Fibroblast of gingiva (primary cell): ENCODE results near the gene NPIPB2.

Experiments
- DNase-seq: peaks from one replicate; pipeline ENCODE4 v3.0.0-alpha.2; 2011; ENCODE audit warnings: low read depth

The NPIPB2 gene

DNA sequence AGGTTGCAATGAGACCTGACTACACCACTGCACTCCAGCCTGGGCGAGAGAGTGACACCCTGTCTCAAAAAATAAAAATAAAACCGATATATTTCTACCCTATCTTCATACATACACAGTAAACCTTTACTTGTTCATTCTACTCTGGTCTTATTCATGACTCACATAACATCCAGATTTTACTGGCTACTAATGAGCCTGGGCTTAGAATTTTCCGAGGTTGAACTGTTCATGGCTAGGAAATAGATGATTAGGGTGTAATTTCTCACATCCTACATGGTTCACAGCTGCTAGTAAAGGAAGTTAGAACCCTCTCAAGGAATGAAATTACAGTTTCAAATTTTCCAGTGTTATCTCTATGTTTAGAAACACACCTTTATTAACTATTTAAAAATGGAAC is 40.8 kb downstream of the NPIPB2 start:
- DNase-seq = no peak

GRCh38 chr16:11896486-11897176 is 45.2 kb downstream of the NPIPB2 start:
- peak; percentile 72 for DNase-seq

DNA sequence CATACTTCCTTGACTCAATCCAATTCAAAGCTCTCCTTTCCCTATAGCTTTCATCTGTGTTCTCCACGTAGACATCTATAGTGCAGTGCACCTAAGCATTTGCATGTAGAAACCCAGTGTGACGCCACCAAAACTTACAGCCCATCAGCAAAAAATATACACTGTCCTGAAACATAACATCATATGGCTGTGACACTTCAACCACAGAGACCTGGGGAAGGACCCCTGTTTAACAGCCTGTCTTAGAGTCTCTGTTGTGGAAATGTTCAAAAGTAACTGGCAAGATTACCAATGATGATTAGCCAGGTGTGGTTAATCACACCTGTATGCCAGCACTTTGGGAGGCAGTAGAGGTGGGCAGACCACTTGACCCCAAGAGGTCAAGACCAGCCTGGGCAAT is 48.3 kb downstream of the NPIPB2 start:
- no peak for DNase-seq

- no peak for DNase-seq
Measured at GRCh38 chr16:11892761-11893160, 49.1 kb downstream of the NPIPB2 start.

GRCh38 chr16:11890231-11890965 is 51.4 kb downstream of the NPIPB2 start:
- no peak for DNase-seq

DNA sequence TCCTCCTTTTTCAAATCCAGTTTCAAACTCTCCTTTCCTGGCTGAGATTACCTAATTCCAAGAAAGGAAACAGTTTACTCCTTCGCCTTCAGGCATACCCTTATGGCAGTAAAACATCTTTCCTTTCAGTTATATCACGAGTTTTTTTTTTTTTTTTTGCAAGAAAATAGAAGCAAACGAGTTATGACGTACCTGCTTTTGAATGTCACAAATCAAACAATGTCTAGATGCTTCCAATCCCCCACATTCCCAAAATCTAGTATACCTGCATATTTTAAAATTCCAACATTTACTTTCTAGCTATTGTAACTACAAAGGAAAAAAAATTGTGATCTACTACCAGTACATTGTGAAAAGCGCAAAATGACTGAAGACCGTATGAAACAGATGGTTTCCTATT is 55.0 kb downstream of the NPIPB2 start:
- DNase-seq = no peak

DNA sequence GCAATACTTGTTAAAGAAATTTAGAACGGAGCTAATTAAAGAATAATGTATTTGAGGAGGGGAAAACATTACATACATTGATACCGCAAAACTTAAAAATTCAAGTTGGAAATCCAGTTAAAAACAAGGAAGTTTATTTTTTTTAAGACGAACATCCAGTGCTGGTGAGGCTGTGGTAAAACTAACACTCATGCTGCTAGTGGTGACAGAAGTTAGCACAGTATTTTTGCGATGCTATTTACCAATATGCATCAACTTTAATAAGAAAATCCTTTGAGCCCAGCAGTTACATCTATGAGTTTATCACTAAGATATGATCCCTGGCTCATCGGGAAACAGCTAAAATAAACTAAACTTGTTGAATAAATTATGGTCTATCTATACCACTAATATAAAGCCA is 57.8 kb downstream of the NPIPB2 start:
- DNase-seq = no peak

DNA sequence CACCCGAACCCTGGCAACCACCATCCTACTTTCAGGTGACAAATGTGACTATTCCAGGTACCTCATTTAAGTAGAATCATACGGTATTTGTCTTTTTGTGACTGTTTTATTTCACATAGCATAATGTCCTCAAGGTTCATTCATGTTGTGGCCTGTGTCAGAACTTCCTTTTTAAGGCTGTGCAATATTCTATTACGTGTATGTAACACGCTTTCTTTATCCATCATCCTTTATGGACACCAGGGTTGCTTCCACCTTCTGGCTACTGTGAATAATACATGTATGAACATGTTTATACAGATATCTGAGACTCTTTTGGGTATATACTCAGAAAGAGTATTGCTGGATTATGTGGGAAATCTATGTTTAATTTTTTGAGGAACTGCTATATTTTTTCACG is 61.8 kb downstream of the NPIPB2 start:
- no peak for DNase-seq

DNA sequence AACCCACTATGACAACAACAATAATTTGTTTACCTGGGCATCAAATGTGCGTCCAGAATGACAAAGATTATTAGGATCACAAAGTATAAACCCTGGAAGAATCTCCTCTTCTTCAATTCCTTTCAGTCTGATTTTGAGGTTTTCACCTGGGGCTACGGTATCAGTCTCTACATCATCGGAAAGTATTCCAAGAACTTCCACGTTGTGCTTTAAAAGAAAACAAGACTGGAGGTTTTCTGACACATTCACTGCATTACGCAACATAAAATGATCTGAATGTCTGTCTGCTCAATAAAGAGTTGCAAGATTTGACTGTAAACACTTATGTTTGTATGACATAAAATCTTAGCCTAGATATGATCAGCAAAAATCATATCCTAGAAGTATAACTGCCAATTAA is 64.5 kb downstream of the NPIPB2 start:
- DNase-seq = peak; percentile 27
